SW480 (cell line): ENCODE results near the gene RBBP8NL.

Experiments
- DNase-seq: peaks from one replicate; pipeline ENCODE4 v3.0.0-alpha.2; 2016; ENCODE audit warnings: low spot score

RBBP8NL gene

DNA sequence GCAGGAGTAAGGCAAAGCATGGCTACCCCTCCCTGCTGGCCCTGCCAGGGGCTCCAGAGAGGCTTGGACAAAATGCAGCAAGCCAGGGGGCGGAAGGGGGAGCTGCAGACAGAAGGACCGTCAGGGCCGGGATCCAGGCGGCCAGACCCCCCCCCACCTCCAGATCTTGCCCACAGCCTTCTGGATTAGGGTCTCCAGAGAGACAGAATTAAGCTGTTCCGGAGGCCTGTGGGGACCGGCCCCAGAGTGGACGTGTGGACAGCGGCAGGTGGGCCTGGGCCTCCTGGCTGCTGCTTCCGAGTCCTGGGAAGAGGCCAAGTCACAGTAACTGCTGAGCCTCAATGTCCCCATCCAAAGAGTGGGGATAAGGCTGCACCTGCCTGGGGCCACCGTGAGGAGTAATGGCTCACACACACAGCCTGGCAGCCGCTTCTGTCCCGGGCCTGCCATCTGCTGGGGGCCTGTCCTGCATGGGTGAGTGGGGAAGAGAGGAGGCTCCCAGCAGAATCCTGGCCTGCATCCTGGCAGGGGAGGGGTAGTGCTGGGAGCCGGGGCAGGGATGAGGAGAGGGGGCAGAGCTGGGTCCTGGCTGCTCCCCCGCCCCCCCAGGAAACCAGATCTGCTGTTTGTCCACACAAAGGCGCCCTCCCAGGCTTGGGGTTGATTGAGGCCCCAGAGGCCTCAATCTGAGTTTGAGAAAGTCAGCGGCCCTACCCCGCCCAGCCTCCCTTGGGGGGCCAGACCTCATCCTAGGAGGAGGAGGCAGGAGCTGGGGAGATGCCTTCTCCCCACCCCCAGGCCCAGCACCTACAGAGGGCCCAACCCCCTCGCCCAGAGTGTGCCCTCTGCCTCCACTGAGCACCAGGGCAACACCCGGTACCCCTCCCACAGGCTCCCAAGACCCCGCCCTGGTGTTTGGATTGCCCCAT is 64.1 kb downstream of the RBBP8NL start:
- DNase-seq: peak; percentile 55

DNA sequence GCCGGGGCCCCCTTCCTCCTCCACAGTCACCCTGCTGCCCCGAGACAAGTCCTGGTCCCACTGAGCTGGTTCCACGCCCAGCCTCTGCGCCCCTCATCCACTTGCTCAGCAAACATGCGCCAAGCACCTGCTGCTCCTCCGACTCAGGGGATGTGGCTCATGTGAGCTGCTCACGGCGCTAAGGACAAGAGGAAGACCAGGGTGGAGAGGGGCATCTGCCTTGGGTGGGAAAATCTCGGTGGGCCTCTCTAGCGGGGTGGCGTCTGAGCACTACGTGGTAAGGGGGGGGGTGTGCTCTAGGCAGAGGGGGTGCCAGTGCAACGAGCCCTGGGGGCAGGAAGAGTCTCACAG is 64.8 kb downstream of the RBBP8NL start:
- no peak for DNase-seq

DNA sequence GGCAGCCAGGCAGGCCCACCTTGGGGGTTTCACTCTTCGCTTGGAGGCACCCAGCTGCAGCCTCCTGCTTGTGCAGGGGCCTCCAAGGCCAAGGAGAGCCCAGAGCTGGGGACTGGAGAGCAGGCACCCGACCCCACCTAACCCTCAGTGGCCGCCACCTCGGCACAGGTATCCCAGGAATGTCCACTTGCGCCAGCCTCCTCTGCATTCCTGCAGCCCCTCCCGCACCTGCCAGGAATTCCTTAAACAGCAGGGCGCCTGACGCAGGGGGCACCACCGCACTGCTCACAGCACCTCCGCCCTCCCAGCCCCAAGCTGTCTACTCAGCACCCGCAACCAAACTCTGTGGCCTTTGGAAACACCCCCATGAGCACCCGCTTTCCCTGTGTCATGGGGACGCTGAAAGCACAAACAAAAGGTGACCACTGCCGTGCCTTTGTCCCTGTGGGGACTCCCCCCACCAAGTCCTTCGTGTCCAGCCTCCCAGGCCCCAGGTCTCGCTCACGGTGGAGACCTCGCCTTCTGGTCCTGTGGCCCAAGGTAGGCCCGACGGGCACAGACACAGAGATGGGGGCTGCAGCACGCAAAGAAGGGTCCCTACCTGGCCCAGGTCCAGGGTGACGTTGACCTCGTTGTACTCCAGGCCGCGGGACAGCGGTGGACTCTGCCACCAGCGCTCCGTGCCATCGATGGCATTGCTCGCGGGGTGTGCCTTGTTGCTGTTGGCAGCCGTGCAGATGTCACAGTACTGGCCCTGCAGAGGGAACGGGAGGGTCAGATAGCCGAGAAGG is 65.3 kb downstream of the RBBP8NL start:
- peak; percentile 94 for DNase-seq

DNA sequence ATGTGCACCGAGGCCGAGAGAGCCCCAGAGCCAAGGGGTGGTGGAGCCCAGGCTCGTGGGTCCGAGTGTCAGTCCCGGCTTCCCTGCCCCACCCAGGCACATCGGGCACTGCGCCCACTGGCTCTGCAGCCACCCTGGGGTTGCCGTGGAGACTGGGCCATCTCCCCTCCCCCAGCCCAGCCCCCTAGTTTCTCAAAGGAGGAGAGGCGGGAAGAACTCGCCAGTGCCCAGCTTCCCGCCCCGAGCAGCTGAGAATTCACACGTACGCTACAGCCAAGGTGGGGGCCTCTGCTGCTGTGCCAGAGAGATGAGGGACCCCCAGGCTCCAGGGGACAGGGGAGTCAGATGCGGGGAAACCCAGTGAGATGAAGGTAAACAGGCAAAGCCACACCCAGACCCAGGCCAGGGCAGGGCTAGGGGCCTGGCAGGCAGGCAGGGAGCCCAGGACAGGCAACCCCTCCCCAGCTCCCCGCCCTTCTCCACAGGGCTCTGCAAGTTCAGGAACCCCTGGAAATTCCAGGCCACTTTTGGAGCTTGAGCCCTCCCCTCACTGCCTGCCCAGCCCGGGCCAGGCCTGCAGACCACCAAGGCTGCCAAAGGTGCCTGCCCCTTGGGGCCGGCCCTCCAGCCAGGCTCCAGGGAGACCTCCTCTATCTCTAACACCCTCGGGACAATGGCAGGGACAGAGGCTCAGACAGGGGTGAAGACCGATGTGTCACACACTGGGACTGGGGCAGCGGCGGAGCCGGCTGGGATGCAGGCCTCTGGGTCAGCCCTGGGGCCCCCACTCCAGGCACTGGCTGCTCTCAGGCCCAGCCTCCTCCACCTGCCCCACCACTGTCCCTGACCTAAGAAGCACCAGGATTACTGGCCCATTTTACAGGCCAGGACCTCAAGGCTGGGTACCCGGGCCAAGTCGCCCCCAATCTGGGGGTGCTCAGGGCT is 66.2 kb downstream of the RBBP8NL start:
- DNase-seq: peak; percentile 74
